SK-N-SH (cell line): ENCODE measurements around the gene KREMEN2. TPM values are rescaled to one million over a fixed set of nuclear protein-coding genes. Genes with fewer than 3 reads are reported as not detected.

Experiments
- CTCF ChIA-PET: fragments of 300-600, 350-600 bp; formaldehyde crosslinking; extraction: SDS; loops from one replicate; lab custom pipeline; 2021; lab: Yijun Ruan, JAX
- POLR2A ChIA-PET: fragments of 350-600 bp; sonication (Branson Sonifier 250); formaldehyde crosslinking; extraction: SDS; loops from one replicate; lab custom pipeline; 2020; ENCODE audit warnings: antibody characterized with exemption, inconsistent platforms; lab: Yijun Ruan, JAX
- DNase-seq: peaks from one replicate; pipeline ENCODE4 v3.0.0; 2012
- H2AFZ ChIP-seq: fragments of 200-600 bp; sonication (generic); 2 replicates; pipeline ENCODE4 v1.8.1; 2016; ENCODE audit warnings: antibody characterized with exemption, mild to moderate bottlenecking, low read depth
- H3F3A ChIP-seq: fragments of 200-600 bp; sonication (generic); replicated peaks from 2 replicates; pipeline ENCODE3; 2016; ENCODE audit warnings: antibody characterized with exemption, mild to moderate bottlenecking; ENCODE audit not compliant: insufficient read depth
- H3K27ac ChIP-seq, 2 experiments: fragments of 200-500 bp in 1 of 2; fragments of 200-600 bp in 1 of 2; sonication (Bioruptor generic) in 1 of 2; sonication (generic), shearing (Covaris generic) in 1 of 2; 2 replicates each; pipeline versions ENCODE4 v1.5.1 to v1.6.1; 2014 to 2016; ENCODE audit warnings: low read depth in 2 of 2, inconsistent platforms in 1 of 2, low read length in 1 of 2, mild to moderate bottlenecking in 1 of 2, mixed read lengths in 1 of 2
- H3K27me3 ChIP-seq: fragments of 200-600 bp; sonication (generic), shearing (Covaris generic); 2 replicates; pipeline ENCODE4 v1.6.1; 2016; ENCODE audit warnings: mixed run types; ENCODE audit not compliant: insufficient read depth
- H3K36me3 ChIP-seq, 2 experiments: fragments of 200-500 bp in 1 of 2; fragments of 200-600 bp in 1 of 2; sonication (Bioruptor generic) in 1 of 2; sonication (generic) in 1 of 2; replicated peaks in 1 of 2; 2 replicates each; pipeline versions ENCODE3 to v1.5.1; 2014 to 2016; ENCODE audit warnings: low read length in 1 of 2, mild to moderate bottlenecking in 1 of 2; ENCODE audit not compliant: insufficient read depth in 2 of 2, control insufficient read depth in 1 of 2
- H3K4me1 ChIP-seq, 2 experiments: fragments of 200-500 bp in 1 of 2; fragments of 200-600 bp in 1 of 2; sonication (Bioruptor generic) in 1 of 2; sonication (generic), shearing (Covaris generic) in 1 of 2; 2 replicates each; pipeline versions ENCODE4 v1.5.1 to v1.6.1; 2014 to 2016; ENCODE audit warnings: low read depth in 1 of 2, low read length in 1 of 2, mixed run types in 1 of 2; ENCODE audit not compliant: insufficient read depth in 2 of 2, control insufficient read depth in 1 of 2
- H3K4me2 ChIP-seq: fragments of 200-600 bp; sonication (generic), shearing (Covaris generic); 2 replicates; pipeline ENCODE4 v1.6.1; 2017; ENCODE audit warnings: mixed run types
- H3K4me3 ChIP-seq, 2 experiments: fragments of 200-500 bp in 1 of 2; fragments of 200-600 bp in 1 of 2; sonication (Bioruptor generic) in 1 of 2; sonication (generic), shearing (Covaris generic) in 1 of 2; 2 replicates each; pipeline versions ENCODE4 v1.5.1 to v1.8.1; 2014 to 2016; ENCODE audit warnings: low read depth in 2 of 2, inconsistent platforms in 1 of 2, low read length in 1 of 2, mild to moderate bottlenecking in 1 of 2, mixed read lengths in 1 of 2, moderate library complexity in 1 of 2
- H3K79me2 ChIP-seq: fragments of 200-600 bp; sonication (generic); 2 replicates; pipeline ENCODE4 v1.8.1; 2017; ENCODE audit warnings: mild to moderate bottlenecking; ENCODE audit not compliant: insufficient read depth
- H3K9ac ChIP-seq: fragments of 200-600 bp; sonication (generic); 2 replicates; pipeline ENCODE4 v1.6.1; 2017; ENCODE audit warnings: mixed run types
- H3K9me2 ChIP-seq: fragments of 200-600 bp; sonication (generic); 2 replicates; pipeline ENCODE4 v1.6.1; 2017; ENCODE audit warnings: mixed run types
- H3K9me3 ChIP-seq: fragments of 200-600 bp; sonication (generic); 2 replicates; pipeline ENCODE4 v1.6.1; 2017; ENCODE audit warnings: mixed run types, mild to moderate bottlenecking, moderate library complexity
- H4K20me1 ChIP-seq: fragments of 200-600 bp; sonication (generic); 2 replicates; pipeline ENCODE4 v1.6.1; 2017; ENCODE audit warnings: mild to moderate bottlenecking, mixed run types; ENCODE audit not compliant: insufficient read depth
- EP300 ChIP-seq, 2 experiments: IDR thresholded peaks; 2 replicates each; pipeline versions ENCODE4 v1.4.0 to v1.6.1; 2012; ENCODE audit warnings: borderline replicate concordance in 1 of 2, low read depth in 1 of 2, low read length in 1 of 2
- FOSL2 ChIP-seq: IDR thresholded peaks from 2 replicates; pipeline ENCODE4 v1.4.0; 2012; ENCODE audit warnings: low read depth, mild to moderate bottlenecking, moderate library complexity, borderline replicate concordance
- FOXJ3 ChIP-seq: sonication (generic); formaldehyde crosslinking; IDR thresholded peaks from 2 replicates; pipeline ENCODE4 v1.5.1; 2020; ENCODE audit warnings: mild to moderate bottlenecking, missing genetic modification reagents
- FOXM1 ChIP-seq: IDR thresholded peaks from 2 replicates; pipeline ENCODE4 v1.4.0; 2012; ENCODE audit warnings: low read depth, mild to moderate bottlenecking
- GABPA ChIP-seq: IDR thresholded peaks from 2 replicates; pipeline ENCODE4 v1.4.0; 2012; ENCODE audit warnings: low read depth, mild to moderate bottlenecking
- GATA2 ChIP-seq: sonication (generic); formaldehyde crosslinking; IDR thresholded peaks from 2 replicates; pipeline ENCODE4 v1.5.0; 2020; ENCODE audit warnings: mild to moderate bottlenecking, missing genetic modification reagents
- IRF3 ChIP-seq: fragments of 150-350 bp; IDR thresholded peaks from 2 replicates; pipeline ENCODE4 v1.6.1; 2016; ENCODE audit warnings: mild to moderate bottlenecking, low read depth, low read length
- JUND ChIP-seq: IDR thresholded peaks from 2 replicates; pipeline ENCODE4 v1.4.0; 2012
- MAX ChIP-seq: IDR thresholded peaks from 2 replicates; pipeline ENCODE4 v1.4.0; 2012; ENCODE audit warnings: low read depth
- MXI1 ChIP-seq: IDR thresholded peaks from 2 replicates; pipeline ENCODE4 v1.6.1; 2012; ENCODE audit warnings: mild to moderate bottlenecking, low read depth, low read length, improper control_type of control experiment
- NRF1 ChIP-seq: IDR thresholded peaks from 2 replicates; pipeline ENCODE4 v1.6.1; 2012; ENCODE audit warnings: low read depth, mild to moderate bottlenecking, low read length
- PBX3 ChIP-seq: IDR thresholded peaks from 2 replicates; pipeline ENCODE4; 2012
- POLR2AphosphoS5 ChIP-seq: IDR thresholded peaks from 2 replicates; pipeline ENCODE4 v1.6.1; 2012; ENCODE audit warnings: low read depth, low read length
- RAD21 ChIP-seq: IDR thresholded peaks from 2 replicates; pipeline ENCODE4 v1.6.1; 2012; ENCODE audit warnings: mild to moderate bottlenecking, low read length
- REST ChIP-seq: IDR thresholded peaks from 2 replicates; pipeline ENCODE4 v1.6.1; 2012; ENCODE audit warnings: mild to moderate bottlenecking, low read depth, low read length, moderate library complexity
- SMC3 ChIP-seq: IDR thresholded peaks from 2 replicates; pipeline ENCODE4 v1.6.1; 2012; ENCODE audit warnings: low read depth, low read length, improper control_type of control experiment
- TAF1 ChIP-seq: IDR thresholded peaks from 2 replicates; pipeline ENCODE4 v1.6.1; 2012; ENCODE audit warnings: low read depth, mild to moderate bottlenecking, low read length, moderate library complexity, borderline replicate concordance
- TCF12 ChIP-seq: IDR thresholded peaks from 2 replicates; pipeline ENCODE4 v1.4.0; 2012
- USF2 ChIP-seq: fragments of 150-350 bp; IDR thresholded peaks from 2 replicates; pipeline ENCODE4 v1.6.1; 2017; ENCODE audit warnings: antibody characterized with exemption, low read length, low read depth, borderline replicate concordance
- YY1 ChIP-seq: IDR thresholded peaks from 2 replicates; pipeline ENCODE4 v1.4.0; 2012; ENCODE audit warnings: low read depth, mild to moderate bottlenecking
- WGBS: methylation state at CpG from one replicate; pipeline ENCODE4 v1.1.6; 2017; ENCODE audit warnings: low lambda C conversion rate; 5-methylcytosine and 5-hydroxymethylcytosine counted together
- polyA plus RNA-seq, 3 experiments: library from polyadenylated mRNA; depleted of rRNA; stranded (reverse); fragments of >200 nt; gene quantifications; 2 replicates each; pipeline ENCODE4 v1.2.3, GENCODE V29; 2012

Gene KREMEN2
- polyA plus RNA-seq, 1 of the 3 experiments (the other 2 are of a cell fraction): 0.77 TPM

GRCh38 chr16:3008690-3009037 lies 44.6 kb downstream of the KREMEN2 start:
- Histone ChIP-seq H3K9me2 (no peaks in the 10 kb centered on the region), H3K27me3 (no peaks in the 10 kb centered on the region), H3K36me3 (no peaks in the 10 kb centered on the region), H3K9me3 (no peaks in the 10 kb centered on the region), H3K4me3 (no peak overlapping the region), H3K4me1 (peaks cover 0 to 3% of the 10 kb centered on the region in 2 experiments; a peak in 1 of 4 replicates), H4K20me1 (no peaks in the 10 kb centered on the region), H3K9ac (no peak overlapping the region), H3K4me2 (no peak overlapping the region), H3K27ac (no peak overlapping the region), H3F3A (no peaks in the 10 kb centered on the region), H2AFZ (no peak overlapping the region), H3K79me2 (no peaks in the 10 kb centered on the region)
- 82% methylated on average over 4 of the region's 4 CpGs for WGBS
- no peak for DNase-seq
- POLR2A ChIA-PET: no interaction called here
- CTCF ChIA-PET: interaction anchor here (0.6 to 8.2 kb wide), 3 partner anchors 12 to 30 kb away, joined by 3 to 72 read pairs (median 10); partner anchors contain the start of genes CLDN6, HCFC1R1, THOC6 and TNFRSF12A
- TF ChIP-seq RAD21: no peak
- no peak for TF ChIP-seq FOXJ3 (CRISPR knock-in tag)
- TF ChIP-seq MAX: no peak
- TF ChIP-seq NRF1: no peak
- TF ChIP-seq GABPA: no peak
- TF ChIP-seq USF2: no peak
- no peak for TF ChIP-seq POLR2AphosphoS5
- no peak for TF ChIP-seq TAF1
- no peak for TF ChIP-seq GATA2 (CRISPR knock-in tag)
- no peak for TF ChIP-seq MXI1
- no peak for TF ChIP-seq FOSL2
- TF ChIP-seq EP300 (IDR thresholded peaks at IDR 0.05; ENCODE audit: borderline replicate concordance in 1 of 2, low read depth in 1 of 2, low read length in 1 of 2): no peak
- no peak for TF ChIP-seq IRF3
- no peak for TF ChIP-seq PBX3
- no peak for TF ChIP-seq JUND
- TF ChIP-seq REST: no peak
- no peak for TF ChIP-seq SMC3
- no peak for TF ChIP-seq TCF12
- TF ChIP-seq YY1: no peak
- TF ChIP-seq FOXM1: no peak
